ENCODE measurements around the gene CDH13. TPM values are rescaled to one million over a fixed set of nuclear protein-coding genes. Genes with fewer than 3 reads are reported as not detected.

Gene CDH13
- total and polyA plus RNA-seq, 2 experiments from 2014 or later = 1.6 to 4.4 TPM

DNA sequence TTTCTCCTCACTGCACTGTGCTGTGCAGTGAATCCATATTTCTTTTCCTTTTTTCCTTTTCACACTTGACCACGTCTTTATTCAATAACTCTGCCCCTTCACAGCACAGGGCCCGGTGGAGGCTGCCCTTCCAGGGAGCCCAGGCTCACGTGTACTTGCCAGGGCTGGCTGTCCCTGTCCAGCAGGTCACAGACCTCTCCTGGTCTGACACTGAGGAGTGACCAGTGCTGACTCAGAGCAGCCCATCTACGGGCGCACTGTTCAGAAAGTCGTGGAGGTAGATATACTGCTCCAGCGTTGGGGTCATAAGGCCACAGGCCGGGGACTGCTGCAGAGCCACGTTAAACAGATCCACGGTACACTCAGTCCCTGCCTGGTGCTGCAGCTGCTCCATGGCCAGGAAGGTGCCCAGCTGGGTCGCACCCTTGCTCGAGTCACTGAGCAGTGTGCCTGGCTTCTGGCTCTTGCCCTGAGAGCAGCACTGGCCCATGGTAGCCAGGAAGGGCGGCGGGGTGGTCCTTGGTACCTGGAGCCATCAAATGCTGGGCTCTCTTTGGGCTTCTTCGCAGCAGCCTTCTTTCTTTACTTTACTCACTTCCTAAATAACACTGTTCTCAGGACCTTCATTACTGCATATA is 531.7 kb downstream of the CDH13 start:
- no peaks in the 10 kb centered on the region for H3K79me2 ChIP-seq (replicated peaks; ENCODE audit: insufficient read depth)
- no peaks in the 10 kb centered on the region for H3K36me3 ChIP-seq (ENCODE audit: insufficient read depth)
- peaks cover 7% of the 10 kb centered on the region for H3K27me3 Mint-ChIP-seq (ENCODE audit: insufficient read depth, low read depth, poor library complexity)
- H3K27ac ChIP-seq (ENCODE audit: low read depth) = no peak overlapping the region
- no peaks in the 10 kb centered on the region for H3K36me3 Mint-ChIP-seq (ENCODE audit: low read depth)
- no peak overlapping the region for H2AFZ ChIP-seq
- ATAC-seq (no peak), DNase-seq (ENCODE audit: low spot score) (no peak)
- H3K27me3 ChIP-seq (ENCODE audit: insufficient read depth) = no peaks in the 10 kb centered on the region
- peaks cover 11% of the 10 kb centered on the region for H3K4me1 Mint-ChIP-seq
- H3K27ac Mint-ChIP-seq = peak overlapping the region; percentile 12; the same call in 1 of the 2 replicates
- H3K4me2 ChIP-seq = no peak overlapping the region
- no peaks in the 10 kb centered on the region for H3F3A ChIP-seq (replicated peaks; ENCODE audit: low read depth)
- no peaks in the 10 kb centered on the region for H4K20me1 ChIP-seq (replicated peaks; ENCODE audit: insufficient read depth)
- H3K4me1 ChIP-seq (ENCODE audit: insufficient read depth) = peaks cover 17% of the 10 kb centered on the region
- TF ChIP-seq STAT1 (IDR thresholded peaks at IDR 0.05; ENCODE audit: unreplicated experiment) = no peak
- no peak for TF ChIP-seq POLR2AphosphoS5 (IDR thresholded peaks at IDR 0.05; ENCODE audit: low read depth)
- TF ChIP-seq JUNB (IDR thresholded peaks at IDR 0.05; ENCODE audit: unreplicated experiment) = no peak
- no peak for TF ChIP-seq EZH2 (IDR thresholded peaks at IDR 0.05; ENCODE audit: low read depth, unreplicated experiment)
- TF ChIP-seq, protein P1, sequence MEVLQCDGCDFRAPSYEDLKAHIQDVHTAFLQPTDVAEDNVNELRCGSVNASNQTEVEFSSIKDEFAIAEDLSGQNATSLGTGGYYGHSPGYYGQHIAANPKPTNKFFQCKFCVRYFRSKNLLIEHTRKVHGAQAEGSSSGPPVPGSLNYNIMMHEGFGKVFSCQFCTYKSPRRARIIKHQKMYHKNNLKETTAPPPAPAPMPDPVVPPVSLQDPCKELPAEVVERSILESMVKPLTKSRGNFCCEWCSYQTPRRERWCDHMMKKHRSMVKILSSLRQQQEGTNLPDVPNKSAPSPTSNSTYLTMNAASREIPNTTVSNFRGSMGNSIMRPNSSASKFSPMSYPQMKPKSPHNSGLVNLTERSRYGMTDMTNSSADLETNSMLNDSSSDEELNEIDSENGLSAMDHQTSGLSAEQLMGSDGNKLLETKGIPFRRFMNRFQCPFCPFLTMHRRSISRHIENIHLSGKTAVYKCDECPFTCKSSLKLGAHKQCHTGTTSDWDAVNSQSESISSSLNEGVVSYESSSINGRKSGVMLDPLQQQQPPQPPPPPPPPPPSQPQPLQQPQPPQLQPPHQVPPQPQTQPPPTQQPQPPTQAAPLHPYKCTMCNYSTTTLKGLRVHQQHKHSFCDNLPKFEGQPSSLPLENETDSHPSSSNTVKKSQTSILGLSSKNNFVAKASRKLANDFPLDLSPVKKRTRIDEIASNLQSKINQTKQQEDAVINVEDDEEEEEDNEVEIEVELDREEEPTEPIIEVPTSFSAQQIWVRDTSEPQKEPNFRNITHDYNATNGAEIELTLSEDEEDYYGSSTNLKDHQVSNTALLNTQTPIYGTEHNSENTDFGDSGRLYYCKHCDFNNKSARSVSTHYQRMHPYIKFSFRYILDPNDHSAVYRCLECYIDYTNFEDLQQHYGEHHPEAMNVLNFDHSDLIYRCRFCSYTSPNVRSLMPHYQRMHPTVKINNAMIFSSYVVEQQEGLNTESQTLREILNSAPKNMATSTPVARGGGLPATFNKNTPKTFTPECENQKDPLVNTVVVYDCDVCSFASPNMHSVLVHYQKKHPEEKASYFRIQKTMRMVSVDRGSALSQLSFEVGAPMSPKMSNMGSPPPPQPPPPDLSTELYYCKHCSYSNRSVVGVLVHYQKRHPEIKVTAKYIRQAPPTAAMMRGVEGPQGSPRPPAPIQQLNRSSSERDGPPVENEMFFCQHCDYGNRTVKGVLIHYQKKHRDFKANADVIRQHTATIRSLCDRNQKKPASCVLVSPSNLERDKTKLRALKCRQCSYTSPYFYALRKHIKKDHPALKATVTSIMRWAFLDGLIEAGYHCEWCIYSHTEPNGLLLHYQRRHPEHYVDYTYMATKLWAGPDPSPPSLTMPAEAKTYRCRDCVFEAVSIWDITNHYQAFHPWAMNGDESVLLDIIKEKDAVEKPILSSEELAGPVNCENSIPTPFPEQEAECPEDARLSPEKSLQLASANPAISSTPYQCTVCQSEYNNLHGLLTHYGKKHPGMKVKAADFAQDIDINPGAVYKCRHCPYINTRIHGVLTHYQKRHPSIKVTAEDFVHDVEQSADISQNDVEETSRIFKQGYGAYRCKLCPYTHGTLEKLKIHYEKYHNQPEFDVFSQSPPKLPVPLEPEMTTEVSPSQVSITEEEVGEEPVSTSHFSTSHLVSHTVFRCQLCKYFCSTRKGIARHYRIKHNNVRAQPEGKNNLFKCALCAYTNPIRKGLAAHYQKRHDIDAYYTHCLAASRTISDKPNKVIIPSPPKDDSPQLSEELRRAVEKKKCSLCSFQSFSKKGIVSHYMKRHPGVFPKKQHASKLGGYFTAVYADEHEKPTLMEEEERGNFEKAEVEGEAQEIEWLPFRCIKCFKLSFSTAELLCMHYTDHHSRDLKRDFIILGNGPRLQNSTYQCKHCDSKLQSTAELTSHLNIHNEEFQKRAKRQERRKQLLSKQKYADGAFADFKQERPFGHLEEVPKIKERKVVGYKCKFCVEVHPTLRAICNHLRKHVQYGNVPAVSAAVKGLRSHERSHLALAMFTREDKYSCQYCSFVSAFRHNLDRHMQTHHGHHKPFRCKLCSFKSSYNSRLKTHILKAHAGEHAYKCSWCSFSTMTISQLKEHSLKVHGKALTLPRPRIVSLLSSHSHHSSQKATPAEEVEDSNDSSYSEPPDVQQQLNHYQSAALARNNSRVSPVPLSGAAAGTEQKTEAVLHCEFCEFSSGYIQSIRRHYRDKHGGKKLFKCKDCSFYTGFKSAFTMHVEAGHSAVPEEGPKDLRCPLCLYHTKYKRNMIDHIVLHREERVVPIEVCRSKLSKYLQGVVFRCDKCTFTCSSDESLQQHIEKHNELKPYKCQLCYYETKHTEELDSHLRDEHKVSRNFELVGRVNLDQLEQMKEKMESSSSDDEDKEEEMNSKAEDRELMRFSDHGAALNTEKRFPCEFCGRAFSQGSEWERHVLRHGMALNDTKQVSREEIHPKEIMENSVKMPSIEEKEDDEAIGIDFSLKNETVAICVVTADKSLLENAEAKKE (CRISPR knock-in tag; IDR thresholded peaks at IDR 0.05) = no peak
- TF ChIP-seq CTCF (conservative IDR thresholded peaks at IDR 0.05; ENCODE audit: low read depth in 2 of 2) = no peak
- TF ChIP-seq CREB1 (CRISPR knock-in tag; IDR thresholded peaks at IDR 0.05; ENCODE audit: low read depth) = no peak
- TF ChIP-seq NANOG (IDR thresholded peaks at IDR 0.05; ENCODE audit: borderline replicate concordance) = no peak
- TF ChIP-seq EZH2phosphoT487 (IDR thresholded peaks at IDR 0.05; ENCODE audit: unreplicated experiment) = no peak
- TF ChIP-seq, protein P2, sequence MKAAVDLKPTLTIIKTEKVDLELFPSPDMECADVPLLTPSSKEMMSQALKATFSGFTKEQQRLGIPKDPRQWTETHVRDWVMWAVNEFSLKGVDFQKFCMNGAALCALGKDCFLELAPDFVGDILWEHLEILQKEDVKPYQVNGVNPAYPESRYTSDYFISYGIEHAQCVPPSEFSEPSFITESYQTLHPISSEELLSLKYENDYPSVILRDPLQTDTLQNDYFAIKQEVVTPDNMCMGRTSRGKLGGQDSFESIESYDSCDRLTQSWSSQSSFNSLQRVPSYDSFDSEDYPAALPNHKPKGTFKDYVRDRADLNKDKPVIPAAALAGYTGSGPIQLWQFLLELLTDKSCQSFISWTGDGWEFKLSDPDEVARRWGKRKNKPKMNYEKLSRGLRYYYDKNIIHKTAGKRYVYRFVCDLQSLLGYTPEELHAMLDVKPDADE (IDR thresholded peaks at IDR 0.05) = no peak
- TF ChIP-seq ZNF331 (CRISPR knock-in tag; IDR thresholded peaks at IDR 0.05; ENCODE audit: low read depth) = no peak
- TF ChIP-seq REST (IDR thresholded peaks at IDR 0.05; ENCODE audit: unreplicated experiment) = no peak
- TF ChIP-seq ZNF114 (CRISPR knock-in tag; IDR thresholded peaks at IDR 0.05) = no peak
- H3K4me3 ChIP-seq = no peak overlapping the region
- no peaks in the 10 kb centered on the region for H3K9me3 Mint-ChIP-seq
- H3K4me3 Mint-ChIP-seq = no peak overlapping the region
- peaks cover 8% of the 10 kb centered on the region; the same call in 1 of the 2 replicates for H3K9me2 ChIP-seq (ENCODE audit: insufficient read depth)

All from GM23338 (cell line).